ENCODE data around the gene GRB10. TPM values are rescaled to one million over a fixed set of nuclear protein-coding genes. Genes with fewer than 3 reads are reported as not detected.

The GRB10 gene
- total RNA-seq, 4 donors from 2014 or later, result 54.0 to 69.1 (median 61.6) TPM

GRCh38 chr7:50646069-50646468 is 136.6 kb downstream of the GRB10 start:
- no peak for TF ChIP-seq CTCF (IDR thresholded peaks at IDR 0.05)
- TF ChIP-seq EP300 (IDR thresholded peaks at IDR 0.05), result no peak
- TF ChIP-seq POLR2A (IDR thresholded peaks at IDR 0.05; ENCODE audit: low read depth), result no peak
- no peak for TF ChIP-seq POLR2AphosphoS5 (IDR thresholded peaks at IDR 0.05)
- H3K9me3 ChIP-seq, result no peaks in the 10 kb centered on the region
- H3K4me1 ChIP-seq, result peaks cover 0 to 14% (median 6%) of the 10 kb centered on the region in 4 donors
- no peak overlapping the region for H3K4me3 ChIP-seq
- no peak for DNase-seq (ENCODE audit: extremely low spot score)
- 94% methylated on average over 9 of the region's 9 CpGs for WGBS
- no peaks in the 10 kb centered on the region for H3K27me3 ChIP-seq
- no peak overlapping the region for H3K27ac ChIP-seq (replicated peaks in 1 of 4)
- H3K36me3 ChIP-seq, result peaks cover 0 to 21% (median 4%) of the 10 kb centered on the region in 4 donors
- intact Hi-C loops (cut with DNase I), result no loop called here

- DNase-seq (ENCODE audit: extremely low spot score), result no peak
- H3K4me1 ChIP-seq, result peaks cover 0 to 14% (median 6%) of the 10 kb centered on the region in 4 donors
- no peaks in the 10 kb centered on the region for H3K9me3 ChIP-seq
- H3K36me3 ChIP-seq, result peaks cover 0 to 24% (median under 1%) of the 10 kb centered on the region in 4 donors
- H3K27me3 ChIP-seq, result no peaks in the 10 kb centered on the region
- intact Hi-C loops (cut with DNase I), result no loop called here
- H3K4me3 ChIP-seq, result no peak overlapping the region
- TF ChIP-seq CTCF (IDR thresholded peaks at IDR 0.05) (no peak), POLR2A (IDR thresholded peaks at IDR 0.05; ENCODE audit: low read depth) (no peak), POLR2AphosphoS5 (IDR thresholded peaks at IDR 0.05) (no peak), EP300 (IDR thresholded peaks at IDR 0.05) (no peak)
- no peak overlapping the region for H3K27ac ChIP-seq (replicated peaks in 1 of 4)
Measured at GRCh38 chr7:50645186-50645585, 137.5 kb downstream of the GRB10 start.

GRCh38 chr7:50644586-50644985 is 138.1 kb downstream of the GRB10 start:
- Histone ChIP-seq H3K9me3 (no peaks in the 10 kb centered on the region), H3K4me1 (peaks cover 0 to 14% (median 6%) of the 10 kb centered on the region in 4 donors), H3K27me3 (no peaks in the 10 kb centered on the region), H3K27ac (replicated peaks in 1 of 4) (no peak overlapping the region), H3K4me3 (no peak overlapping the region), H3K36me3 (peaks cover 0 to 20% (median 0%) of the 10 kb centered on the region in 4 donors)
- intact Hi-C loops (cut with DNase I), result no loop called here
- TF ChIP-seq POLR2AphosphoS5 (IDR thresholded peaks at IDR 0.05) (no peak), CTCF (IDR thresholded peaks at IDR 0.05) (no peak), EP300 (IDR thresholded peaks at IDR 0.05) (no peak), POLR2A (IDR thresholded peaks at IDR 0.05; ENCODE audit: low read depth) (no peak)
- DNase-seq (ENCODE audit: extremely low spot score), result no peak
- 93% methylated on average over 5 of the region's 5 CpGs for whole genome bisulfite sequencing

GRCh38 chr7:50644114-50644513 is 138.6 kb downstream of the GRB10 start:
- DNase-seq (ENCODE audit: extremely low spot score), result no peak
- Histone ChIP-seq H3K4me1 (peaks cover 0 to 10% (median 6%) of the 10 kb centered on the region in 4 donors), H3K36me3 (peaks cover 0 to 15% (median 0%) of the 10 kb centered on the region in 4 donors), H3K27ac (replicated peaks in 1 of 4) (no peak overlapping the region), H3K27me3 (no peaks in the 10 kb centered on the region), H3K4me3 (no peak overlapping the region), H3K9me3 (no peaks in the 10 kb centered on the region)
- intact Hi-C loops (cut with DNase I), result no loop called here
- 94% methylated on average over 6 of the region's 6 CpGs for WGBS
- TF ChIP-seq CTCF (IDR thresholded peaks at IDR 0.05), result no peak
- TF ChIP-seq EP300 (IDR thresholded peaks at IDR 0.05), result no peak
- no peak for TF ChIP-seq POLR2AphosphoS5 (IDR thresholded peaks at IDR 0.05)
- no peak for TF ChIP-seq POLR2A (IDR thresholded peaks at IDR 0.05; ENCODE audit: low read depth)
